Activated naive CD8-positive, alpha-beta T cell treated with anti-CD3 and anti-CD28 coated beads for 36 hours (primary cell): ENCODE measurements around the gene ARHGAP30. TPM values are rescaled to one million over a fixed set of nuclear protein-coding genes. Genes with fewer than 3 reads are reported as not detected.

ENCODE experiments used
- DNase-seq: peaks from one replicate; pipeline ENCODE4 v3.0.0; 2021
- H3K27ac Mint-ChIP-seq: one replicate; pipeline ENCODE4 v1.8.0; 2022; ENCODE audit warnings: mild to moderate bottlenecking, moderate library complexity, mixed read lengths
- H3K27me3 Mint-ChIP-seq: one replicate; pipeline ENCODE4 v1.8.0; 2022; ENCODE audit warnings: mild to moderate bottlenecking, mixed read lengths
- H3K36me3 Mint-ChIP-seq: one replicate; pipeline ENCODE4 v1.8.0; 2021; ENCODE audit warnings: mild to moderate bottlenecking, mixed read lengths
- H3K4me1 Mint-ChIP-seq: one replicate; pipeline ENCODE4 v1.8.0; 2021; ENCODE audit warnings: mixed read lengths
- H3K4me3 Mint-ChIP-seq: one replicate; pipeline ENCODE4 v1.8.0; 2022; ENCODE audit warnings: mild to moderate bottlenecking, moderate library complexity, mixed read lengths
- H3K9me3 Mint-ChIP-seq: one replicate; pipeline ENCODE4 v1.8.0; 2022; ENCODE audit warnings: mixed read lengths
- total RNA-seq, 2 experiments: library from RNA; stranded (reverse); gene quantifications; one replicate each; pipeline ENCODE4 v1.2.3, GENCODE V29; 2021

ARHGAP30 gene
- total RNA-seq, 2 experiments from 2014 or later, result 146 to 157 TPM

- Mint-ChIP-seq H3K36me3 (peaks cover 7% of the 10 kb centered on the region), H3K9me3 (no peaks in the 10 kb centered on the region), H3K27ac (no peak overlapping the region), H3K4me1 (peaks cover 66% of the 10 kb centered on the region), H3K4me3 (no peak overlapping the region), H3K27me3 (no peaks in the 10 kb centered on the region)
- no peak for DNase-seq
Observed at GRCh38 chr1:161095230-161095629, 25.5 kb upstream of the ARHGAP30 start.

DNA sequence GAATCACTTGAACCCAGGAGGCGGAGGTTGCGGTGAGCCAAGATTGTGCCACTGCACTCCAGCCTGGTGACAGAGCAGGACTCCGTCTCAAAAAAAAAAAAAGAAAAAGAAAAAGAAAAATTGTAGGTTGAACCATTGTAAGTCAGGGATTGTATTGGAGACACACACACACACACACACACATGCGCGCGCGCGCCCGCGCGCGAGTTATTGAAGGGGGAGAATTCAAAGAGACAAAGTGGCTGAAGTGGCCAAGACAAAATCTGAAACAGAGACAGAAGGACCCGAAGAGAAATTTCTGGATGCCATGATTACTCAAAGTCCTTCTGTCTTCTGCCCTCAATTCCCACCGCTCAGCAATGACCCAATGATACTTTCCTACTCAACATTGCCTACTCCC, 24.8 kb upstream of the ARHGAP30 start:
- Mint-ChIP-seq H3K9me3 (no peaks in the 10 kb centered on the region), H3K4me1 (peaks cover 66% of the 10 kb centered on the region), H3K27me3 (no peaks in the 10 kb centered on the region), H3K27ac (no peak overlapping the region), H3K4me3 (no peak overlapping the region), H3K36me3 (peaks cover 4% of the 10 kb centered on the region)
- no peak for DNase-seq

- no peak overlapping the region for H3K4me3 Mint-ChIP-seq
- H3K4me1 Mint-ChIP-seq, result peaks cover 64% of the 10 kb centered on the region
- peak overlapping the region; percentile 35 for H3K27ac Mint-ChIP-seq
- H3K36me3 Mint-ChIP-seq, result no peaks in the 10 kb centered on the region
- DNase-seq, result peak; percentile 58
- H3K9me3 Mint-ChIP-seq, result no peaks in the 10 kb centered on the region
- H3K27me3 Mint-ChIP-seq, result no peaks in the 10 kb centered on the region
Observed at GRCh38 chr1:161092621-161093028, 22.9 kb upstream of the ARHGAP30 start.

- peaks cover 59% of the 10 kb centered on the region for H3K4me1 Mint-ChIP-seq
- no peak for DNase-seq
- peak overlapping the region; percentile 23 for H3K27ac Mint-ChIP-seq
- H3K4me3 Mint-ChIP-seq, result no peak overlapping the region
- no peaks in the 10 kb centered on the region for H3K27me3 Mint-ChIP-seq
- no peaks in the 10 kb centered on the region for H3K9me3 Mint-ChIP-seq
- no peaks in the 10 kb centered on the region for H3K36me3 Mint-ChIP-seq
Observed at GRCh38 chr1:161091796-161092507, 22.3 kb upstream of the ARHGAP30 start.

DNA sequence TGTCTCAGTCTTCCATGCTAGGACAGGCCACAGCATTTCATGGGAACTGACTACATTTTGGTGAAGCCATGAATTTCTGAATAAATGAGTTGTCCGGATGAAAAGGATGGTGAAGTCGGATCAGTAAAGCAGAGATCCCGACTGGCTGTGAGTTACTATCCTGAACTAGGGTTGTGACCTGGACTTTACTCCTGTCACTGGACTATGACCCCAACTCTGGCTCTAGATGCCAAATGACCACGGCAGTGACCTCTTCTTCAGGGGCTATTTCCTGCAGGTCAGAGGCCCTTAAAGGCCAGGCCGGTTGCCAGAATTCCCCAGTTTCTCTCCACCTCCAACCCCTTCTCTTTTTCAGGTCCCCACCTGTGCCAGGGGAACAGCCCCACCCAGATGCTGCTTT, 21.4 kb upstream of the ARHGAP30 start:
- DNase-seq, result no peak
- H3K4me1 Mint-ChIP-seq, result peaks cover 51% of the 10 kb centered on the region
- H3K36me3 Mint-ChIP-seq, result no peaks in the 10 kb centered on the region
- H3K27ac Mint-ChIP-seq, result no peak overlapping the region
- no peak overlapping the region for H3K4me3 Mint-ChIP-seq
- H3K27me3 Mint-ChIP-seq, result no peaks in the 10 kb centered on the region
- H3K9me3 Mint-ChIP-seq, result no peaks in the 10 kb centered on the region

GRCh38 chr1:161090617-161091016, 20.9 kb upstream of the ARHGAP30 start:
- Mint-ChIP-seq H3K4me1 (peaks cover 48% of the 10 kb centered on the region), H3K27me3 (no peaks in the 10 kb centered on the region), H3K4me3 (no peak overlapping the region), H3K27ac (no peak overlapping the region), H3K36me3 (no peaks in the 10 kb centered on the region), H3K9me3 (no peaks in the 10 kb centered on the region)
- no peak for DNase-seq

DNA sequence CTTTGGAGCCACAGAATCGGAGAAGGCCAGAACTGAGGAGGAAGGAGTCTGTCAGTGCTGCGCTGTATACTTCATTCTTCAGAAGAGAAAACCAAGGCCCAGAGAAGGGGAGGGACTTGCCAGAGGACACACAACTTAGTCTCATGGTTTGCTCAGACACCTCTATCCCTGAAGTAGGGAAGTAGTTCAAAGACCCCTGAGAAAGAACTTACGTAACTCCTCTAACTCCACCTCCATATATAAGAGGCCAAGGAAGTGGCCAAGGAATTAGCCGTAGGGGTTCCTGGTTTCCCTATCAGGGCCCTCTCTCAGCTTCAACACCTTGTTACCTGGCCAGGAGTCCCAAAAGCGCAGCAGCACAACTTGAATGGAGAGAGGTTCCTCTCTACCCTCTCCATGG, 20.2 kb upstream of the ARHGAP30 start:
- no peak for DNase-seq
- peaks cover 48% of the 10 kb centered on the region for H3K4me1 Mint-ChIP-seq
- no peak overlapping the region for H3K27ac Mint-ChIP-seq
- no peak overlapping the region for H3K4me3 Mint-ChIP-seq
- no peaks in the 10 kb centered on the region for H3K36me3 Mint-ChIP-seq
- no peaks in the 10 kb centered on the region for H3K9me3 Mint-ChIP-seq
- H3K27me3 Mint-ChIP-seq, result no peaks in the 10 kb centered on the region

GRCh38 chr1:161089251-161089924, 19.7 kb upstream of the ARHGAP30 start, which contains the start of gene NECTIN4:
TSS of gene NECTIN4 (minus strand) at chr1:161089558. CDS start at chr1:161089296, 262 bp downstream.
- Mint-ChIP-seq H3K4me1 (peaks cover 48% of the 10 kb centered on the region), H3K4me3 (no peak within 1 kb of the TSS), H3K27me3 (no peaks in the 10 kb centered on the region), H3K27ac (no peak within 1 kb of the TSS), H3K36me3 (no peaks in the 10 kb centered on the region), H3K9me3 (no peaks in the 10 kb centered on the region)
- no peak for DNase-seq

- H3K4me1 Mint-ChIP-seq, result peaks cover 45% of the 10 kb centered on the region
- H3K4me3 Mint-ChIP-seq, result no peak overlapping the region
- no peak for DNase-seq
- no peak overlapping the region for H3K27ac Mint-ChIP-seq
- H3K27me3 Mint-ChIP-seq, result no peaks in the 10 kb centered on the region
- no peaks in the 10 kb centered on the region for H3K36me3 Mint-ChIP-seq
- H3K9me3 Mint-ChIP-seq, result no peaks in the 10 kb centered on the region
Observed at GRCh38 chr1:161088587-161089110, 19.0 kb upstream of the ARHGAP30 start.

DNA sequence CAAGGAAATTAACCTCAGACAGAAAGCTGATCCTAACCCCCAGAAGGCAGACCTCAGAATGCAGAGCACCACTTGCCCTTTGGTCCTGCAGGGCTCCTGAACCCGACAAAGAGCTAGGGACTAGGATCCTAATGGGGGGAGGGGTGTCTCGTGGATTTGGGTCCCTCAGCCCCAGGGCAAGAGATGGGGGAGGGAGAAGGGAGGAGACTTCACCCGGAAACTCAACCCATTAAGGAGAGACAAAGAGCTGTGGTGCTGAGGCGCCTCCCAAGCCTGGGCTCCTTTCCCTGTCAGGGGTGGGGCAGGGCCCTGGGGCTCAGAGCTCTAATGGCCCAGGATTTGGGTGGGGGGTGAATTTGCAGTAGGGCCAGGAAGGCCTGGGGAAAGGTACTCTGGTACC, 16.8 kb upstream of the ARHGAP30 start:
- no peaks in the 10 kb centered on the region for H3K9me3 Mint-ChIP-seq
- peaks cover 25% of the 10 kb centered on the region for H3K4me1 Mint-ChIP-seq
- DNase-seq, result no peak
- H3K27ac Mint-ChIP-seq, result no peak overlapping the region
- no peak overlapping the region for H3K4me3 Mint-ChIP-seq
- H3K36me3 Mint-ChIP-seq, result no peaks in the 10 kb centered on the region
- no peaks in the 10 kb centered on the region for H3K27me3 Mint-ChIP-seq

GRCh38 chr1:161085165-161085564, 15.5 kb upstream of the ARHGAP30 start:
- Mint-ChIP-seq H3K4me3 (no peak overlapping the region), H3K9me3 (no peaks in the 10 kb centered on the region), H3K27ac (no peak overlapping the region), H3K36me3 (no peaks in the 10 kb centered on the region), H3K4me1 (peaks cover 13% of the 10 kb centered on the region), H3K27me3 (no peaks in the 10 kb centered on the region)
- no peak for DNase-seq

GRCh38 chr1:161084597-161084988, 14.9 kb upstream of the ARHGAP30 start:
- H3K27ac Mint-ChIP-seq, result no peak overlapping the region
- H3K4me3 Mint-ChIP-seq, result no peak overlapping the region

DNA sequence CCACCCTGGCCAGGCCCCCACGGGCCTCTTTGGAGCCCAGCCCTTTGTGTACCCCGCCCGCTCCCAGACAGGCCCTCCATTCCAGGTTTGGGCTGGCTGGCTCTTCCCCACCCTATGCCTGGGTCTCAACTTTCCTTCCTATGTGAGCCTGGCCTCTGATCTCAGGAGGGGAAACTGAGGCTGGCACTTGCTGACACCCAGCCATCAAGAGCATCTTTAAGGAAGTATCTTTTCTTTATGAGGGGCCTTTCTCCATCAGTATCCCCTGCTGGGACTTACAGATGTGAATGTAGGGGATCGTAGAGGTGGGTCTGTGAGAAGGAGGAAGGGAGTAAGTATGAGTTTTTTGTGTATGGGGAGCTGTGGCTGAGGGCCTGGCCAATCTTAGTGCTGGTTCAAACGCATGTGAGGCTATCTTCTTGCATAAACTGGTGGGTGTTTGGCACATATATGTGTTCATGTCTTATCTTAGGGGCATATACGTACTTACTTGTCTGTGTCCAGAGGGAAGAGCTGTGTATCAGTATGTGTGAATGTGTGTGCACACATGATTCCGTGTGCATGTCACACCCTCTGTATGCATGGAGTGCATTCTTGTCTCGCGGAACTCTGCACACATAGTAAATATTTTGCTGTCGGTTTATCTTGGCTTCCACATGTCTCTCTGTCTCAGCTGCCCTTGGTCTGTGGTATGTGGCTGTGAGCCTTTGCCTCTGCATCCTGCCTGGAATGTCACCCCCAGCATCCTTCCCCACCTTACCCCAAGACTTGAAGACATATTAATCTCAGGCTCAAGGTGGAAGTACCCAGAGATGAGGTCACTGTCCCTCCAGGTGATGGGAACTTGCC, 14.3 kb upstream of the ARHGAP30 start:
- no peaks in the 10 kb centered on the region for H3K27me3 Mint-ChIP-seq
- H3K27ac Mint-ChIP-seq, result no peak overlapping the region
- no peak overlapping the region for H3K4me3 Mint-ChIP-seq
- DNase-seq, result no peak
- H3K36me3 Mint-ChIP-seq, result no peaks in the 10 kb centered on the region
- H3K9me3 Mint-ChIP-seq, result no peaks in the 10 kb centered on the region
- H3K4me1 Mint-ChIP-seq, result peaks cover 11% of the 10 kb centered on the region

More at GRCh38 chr1:161084597-161084988, 14.9 kb upstream of the ARHGAP30 start:
- no peaks in the 10 kb centered on the region for H3K9me3 Mint-ChIP-seq
- H3K36me3 Mint-ChIP-seq, result no peaks in the 10 kb centered on the region
- no peak for DNase-seq
- H3K4me1 Mint-ChIP-seq, result peaks cover 11% of the 10 kb centered on the region
- H3K27me3 Mint-ChIP-seq, result no peaks in the 10 kb centered on the region

- Mint-ChIP-seq H3K36me3 (no peaks in the 10 kb centered on the region), H3K27me3 (no peaks in the 10 kb centered on the region), H3K9me3 (no peaks in the 10 kb centered on the region), H3K4me3 (no peak overlapping the region), H3K4me1 (peaks cover 8% of the 10 kb centered on the region), H3K27ac (no peak overlapping the region)
- DNase-seq, result no peak
Observed at GRCh38 chr1:161082996-161083747, 13.5 kb upstream of the ARHGAP30 start.
